ENCODE measurements around the gene SHISA2. TPM values are rescaled to one million over a fixed set of nuclear protein-coding genes. Genes with fewer than 3 reads are reported as not detected.
A peak's percentile ranks its signal among the peaks of the same experiment; 100 is the strongest.
"Not testable (repeated sequence)": the region's sequence is repeated elsewhere in the genome, so short reads cannot be mapped to it uniquely, and the experiment has no call there.

The SHISA2 gene
- 10 to 100 TPM in 1 of 4 donors, 1 to 10 TPM in 3; 2.8 to 19.3 (median 3.2) TPM for total RNA-seq

DNA sequence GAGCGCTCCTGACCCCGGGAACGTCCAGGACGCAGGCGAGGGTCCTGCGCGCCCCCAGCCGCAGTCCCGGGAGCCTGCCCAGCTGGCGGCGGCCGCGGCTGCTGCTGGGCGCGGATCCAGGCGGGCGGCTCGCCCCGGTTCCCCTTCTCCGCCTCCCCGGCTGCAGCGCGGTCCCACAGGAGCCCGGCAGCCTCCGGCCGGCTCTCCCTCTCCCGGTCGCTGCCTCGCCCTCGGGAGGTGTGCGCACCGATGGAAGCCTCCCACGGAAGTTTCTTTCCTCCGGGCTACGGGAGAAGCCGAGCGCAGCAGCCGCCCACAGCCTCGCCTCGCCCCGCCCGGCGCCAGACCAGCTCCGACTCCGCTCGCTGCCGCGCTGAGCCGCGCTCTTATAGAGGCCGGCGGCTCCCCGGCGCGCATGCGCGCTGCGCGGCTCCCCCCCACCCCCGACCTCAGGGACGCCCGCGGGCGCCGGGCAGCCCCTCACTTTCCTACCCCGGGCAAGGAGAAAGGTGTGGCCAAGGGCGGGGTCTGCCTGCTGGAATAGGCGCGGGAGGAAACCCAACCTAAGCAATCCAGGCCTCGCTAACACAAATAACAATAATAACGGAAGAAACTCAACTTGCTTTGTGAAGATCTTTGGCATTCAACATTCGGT lies at the start of gene SHISA2:
TSS of gene SHISA2 (minus strand) at position 360 of the 655 bp plus-strand sequence. CDS start 1,041 bp downstream, outside the sequence.
- Histone ChIP-seq H3K9me3 (no peaks in the 10 kb centered on the region), H3K4me1 (peaks cover 11% of the 10 kb centered on the region in 2 donors), H3K4me3 (peak within 1 kb of the TSS; percentile 54 to 64 (median 59)), H3K36me3 (no peaks in the 10 kb centered on the region), H3K27me3 (peaks cover 0 to 9% (median 4%) of the 10 kb centered on the region in 3 donors), H3K27ac (peak within 1 kb of the TSS; percentile 59 to 76 (median 72))
- TF ChIP-seq, protein P1, sequence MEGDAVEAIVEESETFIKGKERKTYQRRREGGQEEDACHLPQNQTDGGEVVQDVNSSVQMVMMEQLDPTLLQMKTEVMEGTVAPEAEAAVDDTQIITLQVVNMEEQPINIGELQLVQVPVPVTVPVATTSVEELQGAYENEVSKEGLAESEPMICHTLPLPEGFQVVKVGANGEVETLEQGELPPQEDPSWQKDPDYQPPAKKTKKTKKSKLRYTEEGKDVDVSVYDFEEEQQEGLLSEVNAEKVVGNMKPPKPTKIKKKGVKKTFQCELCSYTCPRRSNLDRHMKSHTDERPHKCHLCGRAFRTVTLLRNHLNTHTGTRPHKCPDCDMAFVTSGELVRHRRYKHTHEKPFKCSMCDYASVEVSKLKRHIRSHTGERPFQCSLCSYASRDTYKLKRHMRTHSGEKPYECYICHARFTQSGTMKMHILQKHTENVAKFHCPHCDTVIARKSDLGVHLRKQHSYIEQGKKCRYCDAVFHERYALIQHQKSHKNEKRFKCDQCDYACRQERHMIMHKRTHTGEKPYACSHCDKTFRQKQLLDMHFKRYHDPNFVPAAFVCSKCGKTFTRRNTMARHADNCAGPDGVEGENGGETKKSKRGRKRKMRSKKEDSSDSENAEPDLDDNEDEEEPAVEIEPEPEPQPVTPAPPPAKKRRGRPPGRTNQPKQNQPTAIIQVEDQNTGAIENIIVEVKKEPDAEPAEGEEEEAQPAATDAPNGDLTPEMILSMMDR (IDR thresholded peaks at IDR 0.05 in 4 of 5, conservative IDR thresholded peaks at IDR 0.05 in 1 of 5), result no peak
- TF ChIP-seq POLR2A (IDR thresholded peaks at IDR 0.05), result peak; percentile 76 to 90
- in situ Hi-C loops (cut with MboI; ENCODE audit: low sequenced_read_pairs in 4 of 4), result no loop called here
- intact Hi-C loops (cut with DNase I; ENCODE audit: low total_unique reads), result loop anchor here (2.0 to 5.0 kb wide), 3 partner anchors 29 to 179 kb away; no protein-coding TSS in a partner anchor
- ATAC-seq, result peak; percentile 65 to 69
- no peak for DNase-seq

DNA sequence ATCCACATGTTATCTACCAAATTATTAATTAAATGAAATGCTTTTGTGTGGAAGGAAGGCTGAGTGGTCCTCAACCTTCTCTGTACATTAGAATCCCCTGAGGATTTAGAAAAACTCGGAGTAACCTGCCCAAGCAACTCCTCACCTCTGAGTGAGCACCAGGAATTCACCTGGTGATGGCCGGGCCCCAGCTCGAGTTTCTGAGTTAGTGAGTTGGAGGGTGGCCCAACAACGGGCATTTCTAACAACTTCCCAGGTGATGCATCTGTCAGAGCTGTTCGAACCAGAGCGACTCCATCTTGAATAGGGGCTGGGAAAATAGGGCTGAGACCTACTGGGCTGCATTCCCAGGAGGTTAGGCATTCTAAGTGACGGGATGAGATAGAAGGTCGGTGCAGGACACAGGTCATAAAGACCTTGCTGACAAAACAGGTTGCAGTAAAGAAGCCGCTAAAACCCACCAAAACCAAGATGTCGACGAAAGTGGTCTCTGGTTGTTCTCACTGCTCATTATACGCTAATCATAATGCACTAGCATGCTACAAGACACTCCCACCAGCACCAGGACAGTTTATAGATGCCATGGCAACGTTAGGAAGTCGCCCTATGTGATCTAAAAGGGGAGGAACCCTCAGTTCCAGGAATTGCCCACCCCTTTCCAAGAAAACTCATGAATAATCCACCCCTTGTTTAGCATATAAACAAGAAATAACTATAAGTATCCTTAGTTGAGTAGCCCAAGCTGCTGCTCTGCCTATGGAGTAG lies 44.2 kb upstream of the SHISA2 start:
- in situ Hi-C loops (cut with MboI; ENCODE audit: low sequenced_read_pairs in 4 of 4), result no loop called here
- no peaks in the 10 kb centered on the region for H3K9me3 ChIP-seq
- TF ChIP-seq, protein P1 (IDR thresholded peaks at IDR 0.05 in 4 of 5, conservative IDR thresholded peaks at IDR 0.05 in 1 of 5), result no peak
- no peak for TF ChIP-seq POLR2A (IDR thresholded peaks at IDR 0.05)

DNA sequence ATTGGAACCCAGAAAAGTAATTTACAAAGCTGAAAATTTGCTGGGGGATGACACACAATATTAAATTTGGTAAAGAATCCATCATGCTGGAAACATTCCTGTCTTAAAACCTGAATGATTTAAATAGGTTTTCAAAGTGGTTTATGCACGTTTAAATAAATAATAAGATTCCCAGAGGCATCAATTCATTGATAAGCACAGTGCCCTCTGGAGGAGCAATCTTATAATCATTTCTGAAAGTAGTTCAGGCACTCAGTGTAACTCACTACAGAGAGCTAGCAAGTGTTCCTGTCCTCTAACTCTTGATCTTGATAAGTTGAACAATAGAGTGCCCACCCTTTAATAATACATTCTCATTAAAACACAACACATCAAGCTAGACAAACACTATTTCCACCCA lies 43.5 kb upstream of the SHISA2 start:
- intact Hi-C loops (cut with DNase I; ENCODE audit: low total_unique reads) (no loop called here), in situ Hi-C loops (cut with MboI; ENCODE audit: low sequenced_read_pairs in 4 of 4) (no loop called here)
- no peak for ATAC-seq
- Histone ChIP-seq H3K4me1 (no peaks in the 10 kb centered on the region), H3K27ac (no peak overlapping the region), H3K36me3 (no peaks in the 10 kb centered on the region), H3K27me3 (no peaks in the 10 kb centered on the region), H3K4me3 (no peak overlapping the region), H3K9me3 (no peaks in the 10 kb centered on the region)
- TF ChIP-seq, protein P1 (IDR thresholded peaks at IDR 0.05 in 4 of 5, conservative IDR thresholded peaks at IDR 0.05 in 1 of 5), result no peak
- TF ChIP-seq POLR2A (IDR thresholded peaks at IDR 0.05), result no peak
- no peak for DNase-seq

More for the DNA sequence above, 44.2 kb upstream of the SHISA2 start:
- intact Hi-C loops (cut with DNase I; ENCODE audit: low total_unique reads), result no loop called here
- no peaks in the 10 kb centered on the region for H3K4me1 ChIP-seq
- no peak overlapping the region for H3K4me3 ChIP-seq
- DNase-seq (no peak), ATAC-seq (no peak)
- no peaks in the 10 kb centered on the region for H3K36me3 ChIP-seq
- H3K27me3 ChIP-seq, result no peaks in the 10 kb centered on the region
- H3K27ac ChIP-seq, result no peak overlapping the region

DNA sequence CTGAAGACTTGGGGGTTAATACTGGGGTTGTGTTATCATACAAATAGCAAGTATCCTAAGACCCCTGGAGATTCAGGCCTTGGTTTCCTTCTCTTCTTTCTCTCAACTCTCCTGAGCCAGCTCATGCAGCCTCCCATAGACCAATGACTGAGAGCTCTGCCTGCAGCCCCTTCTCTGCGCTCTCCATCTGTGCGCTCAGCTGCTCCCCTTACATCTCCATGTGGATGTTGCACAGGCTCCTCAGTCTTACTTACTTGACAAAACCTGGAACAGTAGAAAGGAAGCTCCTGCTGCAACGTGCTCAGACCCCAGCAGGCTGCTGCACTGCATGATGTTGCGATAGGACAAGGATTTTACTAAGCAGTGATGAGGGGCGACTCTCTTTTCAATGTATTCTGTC lies 25.0 kb upstream of the SHISA2 start:
- H3K27me3 ChIP-seq; H3K4me3 ChIP-seq; intact Hi-C loops (cut with DNase I; ENCODE audit: low total_unique reads); H3K4me1 ChIP-seq; DNase-seq; H3K9me3 ChIP-seq; H3K36me3 ChIP-seq; ATAC-seq; H3K27ac ChIP-seq; in situ Hi-C loops (cut with MboI; ENCODE audit: low sequenced_read_pairs in 4 of 4): not testable (repeated sequence)

DNA sequence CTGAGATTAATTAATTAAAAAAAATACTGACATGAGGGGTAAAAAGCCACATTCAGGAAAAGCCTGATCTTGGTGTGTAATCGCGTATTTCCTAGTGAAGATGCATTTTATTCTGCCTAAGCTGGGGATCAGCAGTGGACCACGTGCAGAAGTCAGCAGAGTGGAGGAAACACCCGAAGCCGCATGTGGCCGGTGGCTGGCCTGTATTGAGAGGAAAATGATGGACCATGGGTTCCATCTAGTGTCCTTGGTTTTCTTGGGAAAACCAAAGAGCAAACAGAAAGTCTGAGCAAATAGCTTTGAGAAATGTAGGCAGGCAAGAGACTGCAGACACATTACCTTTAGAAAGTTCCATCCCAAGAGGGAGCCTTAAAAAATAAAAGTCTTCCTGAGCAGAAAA lies 23.7 kb upstream of the SHISA2 start:
- no peak overlapping the region for H3K4me3 ChIP-seq
- H3K4me1 ChIP-seq, result no peaks in the 10 kb centered on the region
- TF ChIP-seq, protein P1 (IDR thresholded peaks at IDR 0.05 in 4 of 5, conservative IDR thresholded peaks at IDR 0.05 in 1 of 5), result no peak
- TF ChIP-seq POLR2A (IDR thresholded peaks at IDR 0.05), result no peak
- no peaks in the 10 kb centered on the region for H3K36me3 ChIP-seq
- intact Hi-C loops (cut with DNase I; ENCODE audit: low total_unique reads) (no loop called here), in situ Hi-C loops (cut with MboI; ENCODE audit: low sequenced_read_pairs in 4 of 4) (no loop called here)
- ATAC-seq, result no peak
- no peak overlapping the region for H3K27ac ChIP-seq
- H3K9me3 ChIP-seq, result no peaks in the 10 kb centered on the region
- DNase-seq, result no peak
- no peaks in the 10 kb centered on the region for H3K27me3 ChIP-seq

Measured in gastrocnemius medialis (tissue), 4 donors.